HG03097 (cell line): Measurements from ENCODE around the gene UGT2B15.
A peak's percentile ranks its signal among the peaks of the same experiment; 100 is the strongest.
"Not testable (repeated sequence)": the region's sequence is repeated elsewhere in the genome, so short reads cannot be mapped to it uniquely, and the experiment has no call there.

Source experiments
- ATAC-seq: cut with Tn5 transposase; IDR thresholded peaks from one replicate; pipeline ENCODE4 v1.9.1; 2021; ENCODE audit not compliant: unreplicated experiment, low FRiP score

Gene UGT2B15

DNA sequence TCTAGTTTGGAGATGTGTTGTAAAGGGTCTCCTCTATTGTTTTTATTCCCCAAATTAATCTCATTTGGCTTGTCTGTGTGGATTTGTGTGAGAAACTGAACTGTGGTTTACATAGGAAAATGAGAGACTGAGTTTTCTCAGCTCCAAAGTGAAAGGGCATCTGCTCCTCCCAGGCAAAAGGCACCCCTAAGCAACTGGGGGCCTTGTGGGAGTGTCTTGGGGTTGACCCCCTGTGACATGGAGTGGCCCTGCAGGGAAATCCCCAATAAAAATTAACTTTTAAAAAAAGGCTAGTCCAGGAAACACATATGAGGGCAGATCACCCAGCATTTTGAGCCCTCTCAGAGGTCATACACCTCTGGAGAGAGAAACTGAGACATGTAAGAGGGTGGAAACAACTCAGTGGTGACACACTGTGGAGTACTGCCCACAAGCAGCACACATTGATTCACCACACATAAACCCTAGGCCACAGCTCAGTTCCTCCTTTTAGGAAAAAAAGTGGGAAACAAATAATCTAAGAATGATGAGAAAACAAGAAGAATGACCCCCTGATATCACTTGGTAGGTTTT is 13.3 kb downstream of the UGT2B15 start:
- ATAC-seq: peak; percentile 73

DNA sequence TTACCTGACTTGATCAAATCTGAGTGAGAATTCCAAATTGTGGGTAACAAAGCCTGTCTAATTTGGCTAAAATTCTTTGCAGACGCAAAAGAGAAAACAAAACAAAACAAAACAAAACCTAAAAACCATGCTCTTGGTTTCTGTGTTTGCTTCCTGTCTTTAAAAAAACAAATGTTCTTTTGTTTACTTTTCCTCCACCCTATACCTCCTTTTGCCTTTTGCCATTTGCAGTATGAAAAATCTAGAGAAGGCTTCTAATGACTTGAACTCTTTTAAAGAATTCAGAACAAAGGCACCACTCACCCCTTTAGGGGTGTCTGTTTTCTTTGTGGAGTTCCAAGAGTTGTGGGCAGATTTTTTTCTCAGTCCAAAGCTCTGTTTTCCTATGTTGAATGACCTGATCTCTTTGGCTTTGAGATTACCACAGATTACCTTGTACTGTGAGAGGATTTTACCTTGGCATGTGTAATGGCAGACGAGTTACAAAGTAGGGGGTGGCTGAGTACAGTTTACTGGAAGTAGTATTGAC is 13.9 kb downstream of the UGT2B15 start:
- ATAC-seq: peak; percentile 53

GRCh38 chr4:68655764-68656444 is 14.5 kb downstream of the UGT2B15 start:
- ATAC-seq: peak; percentile 20

DNA sequence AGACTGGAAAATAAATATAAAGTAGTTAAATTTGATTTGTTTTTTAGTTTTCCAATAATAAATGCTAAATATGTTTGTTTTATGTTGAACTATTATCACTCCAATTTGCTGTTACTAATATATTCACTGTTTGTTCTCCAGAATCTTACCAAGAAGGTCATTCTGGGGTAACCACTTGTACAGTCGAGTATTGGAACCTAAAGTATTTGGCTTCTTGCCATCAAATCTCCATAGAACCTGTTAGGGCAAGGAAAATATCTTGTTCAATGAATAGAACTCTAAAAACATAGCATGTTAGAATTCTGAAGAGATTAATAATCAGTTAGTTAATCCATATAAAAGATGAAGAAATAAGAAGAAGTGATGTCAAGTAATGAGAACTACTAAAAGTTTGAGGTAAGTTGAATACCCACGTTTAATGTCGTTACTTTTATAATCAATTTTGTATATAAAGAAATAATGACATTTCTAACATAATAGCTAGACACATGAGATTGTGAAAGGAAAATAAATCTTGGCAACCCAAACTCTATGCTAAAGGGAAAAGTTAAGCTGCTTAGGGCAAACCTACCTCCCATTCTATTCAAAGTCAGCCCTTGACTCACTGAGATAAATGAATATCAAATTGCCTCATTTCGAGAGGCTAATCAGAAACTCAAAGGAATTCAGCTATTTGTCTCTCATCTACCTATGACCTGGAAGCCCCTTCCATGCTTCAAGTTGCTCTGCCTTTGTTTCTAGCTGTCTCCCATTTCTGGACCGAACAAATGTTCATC is 15.3 kb downstream of the UGT2B15 start:
- ATAC-seq: no peak

DNA sequence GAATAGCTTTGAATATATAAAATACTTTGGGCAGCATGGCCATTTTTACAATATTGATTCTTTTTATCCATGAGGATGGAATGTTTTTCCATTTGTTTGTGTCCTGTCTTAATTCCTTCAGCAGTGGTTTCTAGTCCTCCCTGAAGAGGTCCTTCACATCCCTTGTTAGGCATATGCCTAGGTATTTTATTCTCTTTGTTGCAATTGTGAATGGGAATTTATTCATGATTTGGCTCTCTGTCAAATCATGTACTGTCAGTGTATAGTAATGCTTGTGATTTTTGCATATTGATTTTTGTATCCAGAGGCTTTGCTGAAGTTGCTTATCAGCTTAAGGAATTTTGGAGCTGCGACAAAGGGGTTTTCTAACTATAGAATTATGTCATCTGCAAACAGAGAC is 18.5 kb downstream of the UGT2B15 start:
- no peak for ATAC-seq

- no peak for ATAC-seq
Observed at GRCh38 chr4:68630371-68630770, 40.1 kb downstream of the UGT2B15 start.

DNA sequence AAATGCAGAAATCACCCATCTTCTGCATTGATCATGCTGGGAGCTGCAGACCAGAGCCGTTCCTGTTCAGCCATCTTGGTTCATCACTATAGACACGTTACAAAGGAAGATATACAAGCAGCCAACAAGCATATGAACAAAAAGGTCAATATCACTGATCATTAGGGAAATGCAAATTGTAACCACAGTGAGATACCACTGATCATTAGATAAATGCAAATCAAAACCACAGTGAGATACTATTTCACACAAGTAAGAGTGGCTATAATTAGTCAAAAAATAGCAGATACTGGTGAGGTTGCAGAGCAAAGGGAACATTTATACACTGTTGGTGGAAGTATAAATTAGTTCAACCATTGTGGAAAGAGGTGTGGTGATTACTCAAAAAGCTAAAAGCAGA is 47.7 kb downstream of the UGT2B15 start:
- not testable (repeated sequence) for ATAC-seq

DNA sequence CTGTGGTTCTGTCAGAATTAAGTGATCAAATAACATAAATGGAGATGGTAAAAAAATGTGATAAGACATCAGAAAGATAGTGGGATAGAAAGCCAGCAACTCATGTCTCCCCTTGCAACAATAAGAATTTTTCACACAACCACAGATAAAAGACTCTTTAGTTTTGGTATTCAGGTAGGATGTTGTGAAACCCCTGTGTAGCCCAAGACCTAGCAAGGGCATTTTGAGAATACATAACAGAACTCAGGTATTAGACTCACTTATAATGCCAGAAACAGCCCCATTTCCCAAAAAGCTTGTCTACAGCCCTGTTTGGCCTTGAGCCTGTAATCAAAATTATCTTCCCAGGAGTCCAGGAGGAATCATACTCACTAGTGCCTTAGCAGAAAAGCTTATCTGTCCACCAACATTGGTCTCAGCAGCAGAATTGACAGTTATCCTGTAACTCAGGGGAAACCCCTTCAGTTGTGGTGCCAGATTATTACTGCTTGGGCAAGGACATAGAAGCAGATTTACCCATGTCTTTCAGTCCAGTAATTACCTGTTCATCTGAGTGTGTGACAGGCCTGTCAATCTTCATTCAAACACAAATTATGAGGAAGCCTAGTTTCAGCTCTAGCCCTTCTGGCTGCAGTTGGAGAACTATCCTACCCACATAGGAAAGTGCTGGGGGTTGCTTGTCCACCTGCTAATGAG is 53.3 kb downstream of the UGT2B15 start:
- ATAC-seq: peak; percentile 70

DNA sequence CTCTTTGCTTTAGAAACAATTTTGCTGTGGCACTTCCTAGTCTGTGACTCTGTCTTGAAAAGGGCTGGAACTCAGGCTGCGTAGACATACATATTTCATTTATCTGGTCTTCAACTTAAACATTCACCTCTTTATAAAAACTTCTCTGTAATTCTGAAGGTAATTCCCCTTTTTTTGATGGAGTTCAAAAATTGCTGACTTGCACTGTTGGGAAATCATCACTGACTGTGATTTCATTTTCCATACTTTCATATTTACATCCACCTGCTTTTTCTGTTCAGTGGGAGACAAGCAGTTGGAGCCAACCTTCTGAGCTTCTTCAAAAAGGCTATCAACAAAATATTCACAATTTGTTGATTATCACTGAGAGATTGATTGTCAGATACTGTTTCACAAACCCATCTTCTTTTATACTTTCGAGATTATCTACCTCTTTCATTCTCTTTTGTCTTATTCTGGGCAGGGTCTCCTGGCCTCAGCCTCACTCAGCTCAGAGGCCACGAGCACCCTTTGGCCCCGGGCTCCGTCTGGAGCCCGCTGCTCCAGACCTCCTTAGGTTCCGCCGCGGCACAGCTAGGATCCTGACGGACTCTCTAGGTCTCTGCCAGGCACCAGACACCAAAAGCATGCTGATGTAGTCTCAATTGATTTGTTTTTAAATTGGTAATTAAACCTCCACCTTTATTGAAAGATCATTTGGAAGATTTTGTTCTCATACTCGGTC is 54.6 kb downstream of the UGT2B15 start:
- no peak for ATAC-seq

DNA sequence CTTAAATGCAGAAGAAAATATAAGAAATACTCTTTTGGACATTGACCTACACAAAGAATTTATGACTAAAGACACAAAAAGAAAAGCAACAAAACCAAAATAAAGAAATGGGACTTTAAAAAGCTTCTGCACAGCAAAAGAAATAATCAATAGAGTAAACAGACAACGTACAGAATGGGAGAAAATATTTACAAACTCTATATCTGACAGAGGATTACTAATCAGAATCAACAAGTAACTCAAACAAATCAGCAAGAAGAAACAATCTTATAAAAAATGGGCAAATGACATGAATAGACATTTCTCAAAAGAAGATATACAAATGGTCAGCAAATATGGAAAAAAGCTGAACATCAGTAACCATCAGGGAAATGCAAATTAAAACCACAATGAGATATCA is 56.7 kb downstream of the UGT2B15 start:
- ATAC-seq: no peak

GRCh38 chr4:68606240-68606639 is 64.2 kb downstream of the UGT2B15 start:
- no peak for ATAC-seq

DNA sequence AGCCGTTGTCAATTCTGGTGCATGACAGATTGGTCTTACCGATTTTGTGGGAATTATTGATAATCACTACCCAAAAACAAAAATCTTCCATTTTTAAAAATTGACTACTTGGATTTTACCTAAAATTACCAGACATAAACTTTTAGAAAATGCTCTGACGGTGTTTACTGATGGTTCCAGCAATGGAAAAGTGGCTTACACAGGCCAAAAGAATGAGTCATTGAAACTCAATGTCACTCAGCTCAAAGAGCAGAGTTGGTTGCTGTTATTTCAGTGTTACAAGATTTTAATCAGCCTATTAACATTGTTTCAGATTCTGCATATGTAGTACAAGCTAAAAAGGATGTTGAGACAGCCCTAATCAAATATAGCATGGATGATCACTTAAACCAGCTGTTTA is 71.3 kb downstream of the UGT2B15 start:
- ATAC-seq: no peak

DNA sequence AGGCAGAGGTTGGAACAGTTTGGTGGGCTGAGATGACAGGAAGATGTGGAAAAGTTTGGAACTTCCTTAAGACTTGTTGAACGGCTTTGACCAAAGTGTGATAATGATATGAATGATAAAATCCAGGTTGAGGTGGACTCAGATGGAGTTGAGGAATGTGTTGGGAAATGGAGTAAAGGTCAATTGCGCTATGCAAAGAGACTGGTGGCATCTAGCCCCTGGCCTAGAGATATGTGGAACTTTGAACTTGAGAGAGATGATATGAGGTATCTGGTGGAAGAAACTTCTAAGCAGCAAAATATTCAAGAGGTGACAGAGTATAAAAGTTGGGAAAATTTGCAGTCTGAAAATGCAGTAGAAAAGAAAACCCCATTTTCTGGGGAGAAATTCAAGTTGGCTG is 73.0 kb downstream of the UGT2B15 start:
- no peak for ATAC-seq
